T1000 (cell line): ENCODE data around the gene SMURF1.
"Not testable (repeated sequence)": the region's sequence is repeated elsewhere in the genome, so short reads cannot be mapped to it uniquely, and the experiment has no call there.

Experiments
- DNase-seq: peaks from one replicate; lab custom pipeline; 2025; ENCODE audit warnings: mixed read lengths; lab: John Stamatoyannopoulos, UW

SMURF1 gene

DNA sequence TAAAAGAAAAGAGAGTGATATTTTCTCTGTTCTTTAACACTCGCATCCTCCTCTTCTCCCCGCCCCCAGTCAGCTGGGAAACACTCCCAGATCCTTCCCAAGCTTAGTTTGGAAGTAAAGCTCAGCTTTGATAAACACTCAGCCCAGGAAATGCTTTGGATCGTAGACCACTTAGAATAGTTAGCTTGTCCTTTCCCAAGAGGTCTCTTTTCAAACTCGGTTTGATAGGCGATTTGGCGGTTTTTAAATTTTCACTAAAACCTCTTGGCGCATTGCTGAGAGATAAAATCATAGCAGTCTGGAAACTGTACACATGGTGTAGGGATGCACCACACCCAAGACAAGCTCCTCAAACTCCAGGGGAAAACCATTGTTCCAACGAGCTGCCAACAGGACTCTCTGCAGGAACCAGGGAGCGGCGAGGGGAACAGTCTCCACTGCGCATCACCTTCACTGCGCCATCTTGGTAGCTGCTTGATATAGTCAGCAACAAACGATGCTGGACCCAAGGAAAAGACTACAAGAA lies 22.3 kb downstream of the SMURF1 start:
- no peak for DNase-seq

DNA sequence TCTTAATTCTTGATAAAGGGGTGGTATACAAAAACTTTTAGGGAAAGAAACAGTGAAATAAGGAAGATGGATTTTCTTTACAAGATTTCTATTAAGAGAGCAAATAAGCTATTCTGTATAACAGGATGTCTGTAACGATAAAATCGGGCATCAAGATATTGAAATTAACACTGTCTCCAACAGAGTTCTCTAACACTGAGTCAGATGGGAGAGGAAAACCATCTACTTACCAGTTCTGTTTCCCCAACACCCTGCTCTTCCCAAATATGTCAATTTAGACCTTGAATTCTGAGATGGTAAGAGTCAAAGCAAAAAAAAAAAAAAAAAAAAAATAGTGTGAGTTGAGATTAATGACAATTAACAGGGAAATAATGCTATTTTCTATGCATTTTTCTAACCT lies 23.0 kb downstream of the SMURF1 start:
- no peak for DNase-seq

DNA sequence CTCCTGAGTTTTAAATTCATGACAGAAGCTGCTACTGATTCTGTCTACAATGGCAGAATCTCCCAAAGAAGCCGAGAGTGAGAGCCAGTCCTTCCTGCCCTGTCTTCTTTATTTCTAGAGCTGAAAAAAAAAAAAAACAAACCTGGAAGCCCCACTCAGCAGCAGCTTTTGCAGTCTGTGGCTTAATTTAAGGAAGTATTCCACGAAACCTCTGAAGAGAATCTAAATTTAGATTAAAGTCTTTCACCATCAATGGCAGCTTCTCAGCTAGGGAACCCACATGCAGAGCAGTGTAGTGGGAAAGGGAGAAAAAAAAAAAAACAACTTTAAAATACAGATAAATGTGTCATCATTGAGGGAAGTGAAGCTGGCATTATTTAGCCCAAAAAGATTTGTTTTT lies 23.4 kb downstream of the SMURF1 start:
- DNase-seq, result no peak

GRCh38 chr7:99118077-99118476 lies 25.8 kb downstream of the SMURF1 start:
- no peak for DNase-seq

DNA sequence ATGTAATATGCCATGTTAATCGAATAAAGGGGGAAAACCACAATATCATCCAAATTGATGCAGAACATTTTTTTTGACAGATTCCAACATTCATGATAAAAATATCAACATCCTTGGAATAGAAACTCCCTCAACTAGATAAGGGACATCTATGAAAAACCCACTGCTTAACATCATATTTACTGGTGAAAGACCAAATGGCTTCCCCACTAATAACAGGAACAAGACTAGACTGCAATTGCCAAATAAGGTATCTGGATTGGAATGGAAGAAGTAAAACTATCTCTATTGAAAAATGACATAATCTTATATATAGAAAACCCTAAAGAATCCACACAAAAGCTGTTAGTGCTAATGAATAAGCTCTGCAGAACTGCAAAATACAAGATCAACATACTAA lies 27.8 kb downstream of the SMURF1 start:
- DNase-seq, result no peak

DNA sequence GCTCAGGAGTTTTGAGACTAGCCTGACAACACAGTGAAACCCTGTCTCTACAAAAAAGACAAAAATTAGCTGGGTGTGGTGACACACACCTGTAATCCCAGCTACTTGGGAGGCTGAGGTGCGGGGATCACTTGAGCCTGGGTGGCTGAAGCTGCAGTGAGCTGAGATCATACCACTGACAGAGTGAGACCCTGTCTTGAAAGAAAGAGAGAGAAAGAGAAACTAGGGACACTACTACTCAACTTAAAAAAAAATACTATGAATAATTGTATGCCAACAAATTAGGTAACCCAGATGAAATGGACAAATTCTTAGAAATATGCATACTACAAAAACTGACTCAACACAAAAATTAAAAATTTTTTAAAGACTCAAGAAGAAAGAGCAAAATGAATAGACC lies 28.5 kb downstream of the SMURF1 start:
- DNase-seq, result no peak

DNA sequence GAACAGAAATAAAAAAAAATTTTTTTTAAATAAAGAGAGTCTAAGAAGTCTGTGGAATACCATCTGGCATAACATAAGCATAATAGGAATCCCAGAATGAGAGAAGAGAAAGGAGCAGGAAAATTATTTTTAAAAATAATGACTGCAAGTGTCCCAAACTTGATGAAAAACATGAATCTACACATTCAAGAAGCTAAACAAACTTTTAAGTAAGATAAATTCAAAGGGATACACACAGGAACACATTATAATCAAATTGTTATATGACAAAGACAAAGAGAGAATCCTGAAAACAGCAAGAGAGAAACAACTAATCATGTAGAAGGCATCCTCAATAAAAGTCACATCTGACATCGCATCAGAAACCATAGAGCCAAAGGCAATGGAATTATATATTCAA lies 30.9 kb downstream of the SMURF1 start:
- no peak for DNase-seq

DNA sequence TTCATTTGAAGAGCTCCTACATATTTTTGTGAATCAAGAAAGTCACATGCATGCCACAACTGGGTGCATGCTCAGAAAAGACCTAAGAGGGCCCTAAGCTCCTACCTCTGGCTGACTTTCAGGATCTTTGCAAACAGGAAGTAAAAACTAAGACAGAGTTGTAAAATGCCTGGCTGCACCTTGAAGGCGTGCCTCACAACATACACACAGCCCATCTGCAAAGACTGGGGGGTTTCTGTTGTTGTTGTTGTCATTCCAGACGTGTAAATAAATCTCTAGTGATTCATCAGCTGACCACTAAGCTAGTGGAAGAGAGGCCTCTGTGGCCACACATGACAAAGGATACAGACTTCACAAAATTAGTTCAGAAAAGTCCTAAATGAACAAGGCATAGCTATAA lies 31.8 kb downstream of the SMURF1 start:
- DNase-seq, result no peak

- DNase-seq, result no peak
Observed at GRCh38 chr7:99111591-99111990, 32.3 kb downstream of the SMURF1 start.

DNA sequence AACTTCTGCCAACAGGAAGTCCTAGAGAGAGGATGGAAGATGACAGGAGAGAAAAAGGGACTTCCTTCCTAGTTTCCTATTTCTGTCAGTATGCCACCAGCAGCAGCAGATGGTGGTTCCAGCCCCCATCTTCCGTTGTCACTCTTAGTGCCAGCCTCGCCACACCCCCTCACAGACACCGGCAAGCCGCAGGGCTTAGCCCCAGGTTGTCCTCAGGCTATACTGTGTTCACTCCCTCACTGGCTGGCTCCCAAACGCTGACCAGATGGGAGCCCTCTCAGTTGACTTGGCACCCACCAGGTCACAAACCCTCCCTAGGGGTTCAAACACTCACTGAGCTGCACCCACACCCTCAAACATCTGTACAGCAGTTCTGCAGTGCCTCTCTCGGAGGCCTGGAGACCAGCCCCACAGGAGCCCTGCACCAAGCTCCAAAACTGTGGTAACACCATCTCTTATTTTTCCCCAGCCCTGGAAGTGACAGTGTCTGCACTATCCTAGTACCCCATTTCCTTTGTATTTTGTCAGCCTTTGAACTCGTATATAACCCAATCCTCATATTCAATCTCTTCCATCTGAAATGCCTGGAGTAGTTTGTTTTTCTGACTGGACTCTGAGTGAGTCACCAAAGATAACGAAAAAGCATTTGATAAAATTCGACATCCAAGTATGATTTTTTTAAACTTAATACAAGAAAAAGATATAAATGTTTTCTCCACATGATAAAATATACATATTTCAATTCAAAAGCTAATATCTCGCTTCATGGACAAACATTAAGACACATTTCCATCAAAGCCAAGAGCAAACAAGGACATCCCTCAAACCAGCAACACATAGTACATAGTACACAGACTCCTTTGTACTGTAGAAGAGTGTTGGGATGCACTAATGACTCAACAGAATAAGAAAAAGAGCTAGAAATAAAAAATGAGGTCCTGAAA lies 34.5 kb downstream of the SMURF1 start:
- no peak for DNase-seq

- no peak for DNase-seq
Observed at GRCh38 chr7:99108613-99109012, 35.3 kb downstream of the SMURF1 start.

- no peak for DNase-seq
Observed at GRCh38 chr7:99106821-99107241, 37.1 kb downstream of the SMURF1 start.

- DNase-seq, result no peak
Observed at GRCh38 chr7:99106411-99106810, 37.5 kb downstream of the SMURF1 start.

DNA sequence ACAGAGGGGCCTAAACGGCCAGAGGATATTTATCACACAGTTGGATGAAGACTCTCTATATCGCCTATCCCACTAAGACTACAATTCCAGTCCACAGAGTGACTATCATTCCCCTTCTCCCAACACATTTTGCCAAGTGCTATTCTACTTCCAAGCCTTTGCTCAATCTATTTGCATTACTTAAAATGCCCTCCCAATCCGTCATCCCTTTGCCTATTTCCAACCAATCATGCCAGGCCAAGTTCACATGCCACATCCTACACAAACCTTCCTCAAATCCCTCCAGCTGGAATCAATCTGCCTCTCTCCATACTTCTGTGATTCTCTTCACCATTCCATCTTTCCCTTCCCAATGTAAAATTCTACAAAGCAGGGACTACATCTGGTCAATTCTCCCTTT lies 38.2 kb downstream of the SMURF1 start:
- DNase-seq, result no peak

DNA sequence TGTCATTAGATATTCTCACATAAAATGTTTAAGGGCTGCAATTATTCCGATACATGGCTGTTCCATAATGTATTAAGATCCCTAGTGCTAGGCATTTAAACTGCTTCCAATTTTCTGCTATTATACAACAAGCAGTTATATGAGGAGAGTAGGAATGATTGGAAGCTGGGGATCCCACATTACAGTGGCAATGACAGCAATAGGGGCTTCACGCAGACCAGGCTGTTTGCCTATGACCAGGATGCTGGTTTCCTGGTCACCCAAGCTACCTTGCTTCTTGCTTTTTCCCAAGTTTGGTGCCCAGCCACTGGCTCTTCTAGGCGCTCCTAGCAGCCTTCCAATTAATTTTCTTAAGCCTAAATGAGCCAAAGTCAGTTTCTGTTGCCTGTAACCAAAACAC lies 39.3 kb downstream of the SMURF1 start:
- DNase-seq, result no peak

DNA sequence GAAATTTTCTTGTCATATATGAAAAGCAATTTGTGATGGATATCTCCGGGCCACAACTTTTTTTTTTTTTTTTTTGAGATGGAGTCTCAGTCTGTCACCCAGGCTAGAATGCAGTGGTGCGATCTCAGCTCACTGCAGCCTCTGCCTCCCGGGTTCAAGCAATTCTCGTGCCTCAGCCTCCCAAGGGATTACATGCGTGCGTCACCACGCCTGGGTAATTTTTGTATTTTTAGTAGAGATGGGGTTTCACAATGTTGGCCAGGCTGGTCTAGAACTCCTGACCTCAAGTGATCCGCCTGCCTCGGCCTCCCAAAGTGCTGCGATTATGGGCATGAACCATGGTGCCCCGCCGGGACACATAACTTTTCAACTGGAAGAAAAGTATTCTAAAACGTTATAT lies 40.1 kb downstream of the SMURF1 start:
- not testable (repeated sequence) for DNase-seq

DNA sequence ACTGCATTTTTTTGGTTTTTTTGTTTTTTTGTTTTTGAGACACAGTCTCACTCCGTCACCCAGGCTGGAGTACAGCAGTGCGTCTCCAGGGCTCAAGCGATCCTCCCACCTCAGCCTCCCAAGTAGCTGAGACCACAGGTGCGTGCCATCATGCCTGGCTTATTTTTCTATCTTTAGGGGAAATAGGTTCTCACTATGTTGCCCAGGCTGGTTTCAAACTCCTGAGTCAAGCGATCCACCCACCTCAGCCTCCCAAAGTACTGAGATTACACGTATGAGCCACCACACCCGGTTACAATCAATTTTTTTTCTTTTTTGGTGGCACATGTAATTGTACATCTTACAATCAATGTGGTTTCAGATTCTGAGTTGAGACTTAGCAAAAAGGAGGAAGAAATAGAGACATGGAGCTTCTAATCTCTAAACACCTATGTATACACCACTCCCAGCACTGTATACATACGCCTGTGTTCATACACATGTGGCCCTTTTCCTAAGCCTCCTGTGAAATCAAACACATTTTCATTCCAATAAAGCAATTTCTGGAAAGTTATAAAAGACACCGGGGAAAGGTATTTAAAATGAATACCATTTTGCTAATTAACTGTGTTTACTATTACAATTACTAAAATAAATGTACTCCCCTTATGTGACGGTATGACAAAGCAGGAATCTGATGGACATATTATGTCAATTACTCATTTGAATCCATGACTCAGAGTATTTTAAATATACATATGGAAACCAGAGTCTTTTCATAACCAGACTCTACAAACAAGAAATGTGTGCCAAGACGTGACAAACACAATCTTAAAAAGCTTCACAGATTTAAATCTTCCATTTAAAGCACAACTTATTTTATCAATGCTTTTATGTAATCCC lies 40.9 kb downstream of the SMURF1 start:
- DNase-seq, result no peak

DNA sequence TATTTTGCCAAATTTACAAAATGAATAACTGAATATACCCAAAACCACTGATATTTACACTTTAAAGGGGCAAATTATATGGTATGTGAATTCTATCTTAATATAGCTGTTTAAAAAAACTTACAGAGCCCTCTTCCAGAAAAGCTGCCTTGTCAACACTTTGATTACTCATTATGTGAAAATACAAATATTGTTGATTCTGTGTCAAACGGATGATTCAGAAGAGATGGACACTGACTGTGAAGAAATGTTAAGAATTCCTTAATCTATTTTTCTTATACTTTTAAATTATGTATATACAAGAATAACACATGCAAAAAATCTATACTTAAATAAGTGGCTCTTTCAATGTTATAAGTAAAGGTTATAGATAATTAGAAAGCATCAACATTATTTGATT lies 41.5 kb downstream of the SMURF1 start:
- DNase-seq, result no peak

DNA sequence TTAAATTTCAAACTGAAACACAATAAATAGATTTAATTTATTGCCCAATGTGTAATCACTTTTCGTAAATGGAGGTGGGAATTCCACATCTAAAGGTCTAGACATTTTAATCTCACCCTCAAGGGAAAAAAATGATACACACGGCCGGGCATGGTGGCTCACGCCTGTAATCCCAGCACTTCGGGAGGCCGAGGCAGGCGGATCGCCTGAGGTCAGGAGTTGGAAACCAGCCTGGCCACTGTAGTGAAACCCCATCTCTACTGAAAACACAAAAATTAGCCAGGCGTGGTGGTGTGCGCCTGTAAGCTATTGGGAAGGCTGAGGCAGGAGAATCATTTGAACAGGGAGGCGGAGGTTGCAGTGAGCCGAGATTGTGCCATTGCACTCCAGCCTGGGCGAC lies 42.4 kb downstream of the SMURF1 start:
- not testable (repeated sequence) for DNase-seq

DNA sequence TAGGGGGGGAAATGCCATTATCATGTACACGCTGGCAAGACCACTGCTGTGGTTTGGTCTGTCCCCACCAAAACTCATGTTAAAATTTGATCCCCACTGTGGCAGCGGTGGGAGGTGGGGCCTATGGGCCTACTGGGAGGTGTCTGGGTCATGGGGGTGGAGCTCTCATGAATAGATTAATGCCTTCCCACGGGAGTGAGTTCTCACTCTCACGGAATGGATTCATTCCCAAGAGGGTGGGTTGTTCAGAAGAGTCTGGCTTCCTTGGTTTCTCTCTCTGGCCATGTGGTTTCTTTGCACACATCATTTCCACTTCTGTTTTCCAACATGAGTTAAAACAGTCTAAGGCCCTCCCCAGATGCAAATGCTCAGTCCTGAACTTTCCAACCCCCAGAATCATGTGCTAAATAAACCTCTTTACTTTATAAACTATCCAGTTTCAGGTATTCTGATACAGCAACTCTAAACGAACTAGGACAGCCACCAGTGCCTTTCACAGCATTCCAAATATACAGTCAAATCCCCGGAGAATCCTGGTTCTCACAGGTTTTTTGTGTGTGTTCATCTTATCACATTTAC lies 44.3 kb downstream of the SMURF1 start:
- no peak for DNase-seq

GRCh38 chr7:99098824-99099498 lies 44.9 kb downstream of the SMURF1 start:
- DNase-seq, result no peak
